Karpas-422 (cell line): ENCODE results near the gene GAL3ST3. TPM values are rescaled to one million over a fixed set of nuclear protein-coding genes. Genes with fewer than 3 reads are reported as not detected.
"Not testable (repeated sequence)": the region's sequence is repeated elsewhere in the genome, so short reads cannot be mapped to it uniquely, and the experiment has no call there.

Source experiments
- DNase-seq: peaks from one replicate; pipeline ENCODE4 v3.0.0-alpha.2; 2015
- H2AFZ ChIP-seq: fragments of 200-600 bp; sonication (generic); 2 replicates; pipeline ENCODE4 v1.6.1; 2014; ENCODE audit warnings: antibody characterized with exemption, low read length, mixed read lengths
- H3K27ac ChIP-seq: fragments of 200-600 bp; sonication (generic); 2 replicates; pipeline ENCODE4 v1.5.1; 2014; ENCODE audit warnings: mild to moderate bottlenecking, low read length, moderate library complexity
- H3K27me3 ChIP-seq: fragments of 200-600 bp; sonication (generic); 2 replicates; pipeline ENCODE4 v1.6.1; 2014; ENCODE audit warnings: low read length, mixed read lengths
- H3K36me3 ChIP-seq: fragments of 200-600 bp; sonication (generic); 2 replicates; pipeline ENCODE4 v1.6.1; 2014; ENCODE audit warnings: low read length, mixed read lengths; ENCODE audit not compliant: insufficient read depth
- H3K4me1 ChIP-seq: fragments of 200-600 bp; sonication (generic); 2 replicates; pipeline ENCODE4 v1.6.1; 2014; ENCODE audit warnings: mild to moderate bottlenecking, low read length, mixed read lengths
- H3K4me2 ChIP-seq: fragments of 200-600 bp; sonication (generic); 2 replicates; pipeline ENCODE4 v1.6.1; 2014; ENCODE audit warnings: low read length, low read depth, mild to moderate bottlenecking; ENCODE audit not compliant: poor library complexity, severe bottlenecking
- H3K4me3 ChIP-seq: fragments of 200-600 bp; sonication (generic); 2 replicates; pipeline ENCODE4 v1.5.1; 2014; ENCODE audit warnings: mild to moderate bottlenecking, antibody characterized with exemption, low read length, mixed read lengths
- H3K79me2 ChIP-seq: fragments of 200-600 bp; sonication (generic); 2 replicates; pipeline ENCODE4 v1.6.1; 2014; ENCODE audit warnings: mild to moderate bottlenecking, low read length, mixed read lengths
- H3K9ac ChIP-seq: fragments of 200-600 bp; sonication (generic); 2 replicates; pipeline ENCODE4 v1.6.0; 2014; ENCODE audit warnings: low read length
- H3K9me2 ChIP-seq: fragments of 200-600 bp; sonication (generic), shearing (Covaris generic); replicated peaks from 2 replicates; pipeline ENCODE4 v1.6.0; 2014; ENCODE audit warnings: mild to moderate bottlenecking, low read length, moderate library complexity; ENCODE audit not compliant: insufficient read depth
- H3K9me3 ChIP-seq: fragments of 300-700, 200-600 bp; sonication (generic); 2 replicates; pipeline ENCODE4 v1.6.1; 2014; ENCODE audit warnings: low read length, mixed read lengths
- H4K20me1 ChIP-seq: fragments of 200-600 bp; sonication (generic); 2 replicates; pipeline ENCODE4 v1.6.1; 2014; ENCODE audit warnings: mild to moderate bottlenecking, antibody characterized with exemption, low read length, low read depth; ENCODE audit not compliant: insufficient read depth
- total RNA-seq: library from RNA; depleted of rRNA; stranded (reverse); fragments of >200 nt; shearing (Covaris generic); gene quantifications from 2 replicates; pipeline ENCODE4 v1.2.3, GENCODE V29; 2014; ENCODE audit warnings: low replicate concordance

The GAL3ST3 gene
- total RNA-seq, 1 experiment from 2014 or later = not detected

GRCh38 chr11:66035653-66036333 is 13.2 kb downstream of the GAL3ST3 start:
- Histone ChIP-seq H4K20me1 (no peaks in the 10 kb centered on the region), H3K9ac (no peak overlapping the region), H3K27ac (no peak overlapping the region)

GRCh38 chr11:66032957-66033735 is 15.8 kb downstream of the GAL3ST3 start:
- no peak for DNase-seq
- no peak overlapping the region for H3K27ac ChIP-seq
- H3K27me3 ChIP-seq = no peaks in the 10 kb centered on the region
- H3K9me3 ChIP-seq = no peaks in the 10 kb centered on the region
- H3K4me3 ChIP-seq = no peak overlapping the region
- H4K20me1 ChIP-seq = no peaks in the 10 kb centered on the region
- no peaks in the 10 kb centered on the region for H3K36me3 ChIP-seq
- no peak overlapping the region for H3K9ac ChIP-seq
- H2AFZ ChIP-seq = no peak overlapping the region
- H3K4me1 ChIP-seq = no peaks in the 10 kb centered on the region
- H3K4me2 ChIP-seq = no peak overlapping the region
- no peaks in the 10 kb centered on the region for H3K9me2 ChIP-seq
- H3K79me2 ChIP-seq = no peaks in the 10 kb centered on the region

More at GRCh38 chr11:66035653-66036333, 13.2 kb downstream of the GAL3ST3 start:
- no peak for DNase-seq
- Histone ChIP-seq H3K4me2 (no peak overlapping the region), H3K4me3 (no peak overlapping the region), H3K4me1 (no peaks in the 10 kb centered on the region), H3K27me3 (no peaks in the 10 kb centered on the region), H3K9me3 (no peaks in the 10 kb centered on the region), H2AFZ (no peak overlapping the region), H3K9me2 (no peaks in the 10 kb centered on the region), H3K36me3 (no peaks in the 10 kb centered on the region), H3K79me2 (no peaks in the 10 kb centered on the region)

GRCh38 chr11:66026017-66026529 is 22.9 kb downstream of the GAL3ST3 start, which contains the start of gene CATSPER1:
Gene CATSPER1, minus strand, starts transcription at chr11:66026479. Its CDS starts 100 bp downstream, at chr11:66026379.
- no peak for DNase-seq
- Histone ChIP-seq H3K4me2 (no peak within 1 kb of the TSS), H3K4me3 (no peak within 1 kb of the TSS), H3K9ac (no peak within 1 kb of the TSS), H4K20me1 (no peaks in the 10 kb centered on the region), H2AFZ (no peak within 1 kb of the TSS), H3K36me3 (no peaks in the 10 kb centered on the region), H3K4me1 (no peaks in the 10 kb centered on the region), H3K79me2 (no peaks in the 10 kb centered on the region), H3K27me3 (no peaks in the 10 kb centered on the region), H3K27ac (no peak within 1 kb of the TSS), H3K9me2 (no peaks in the 10 kb centered on the region), H3K9me3 (no peaks in the 10 kb centered on the region)

- H3K9me2 ChIP-seq, H3K79me2 ChIP-seq, H3K4me1 ChIP-seq, H3K4me2 ChIP-seq, H3K27ac ChIP-seq, H3K36me3 ChIP-seq, H3K27me3 ChIP-seq, H4K20me1 ChIP-seq, H3K9ac ChIP-seq, DNase-seq, H3K9me3 ChIP-seq, H2AFZ ChIP-seq, H3K4me3 ChIP-seq: not testable (repeated sequence)
Observed at GRCh38 chr11:66023186-66023440, 25.8 kb downstream of the GAL3ST3 start.

GRCh38 chr11:66022401-66023185 is 26.4 kb downstream of the GAL3ST3 start:
- Histone ChIP-seq H3K9me3 (no peaks in the 10 kb centered on the region), H3K36me3 (no peaks in the 10 kb centered on the region), H3K9ac (no peak overlapping the region), H3K4me1 (no peaks in the 10 kb centered on the region), H3K4me2 (peak overlapping the region; percentile 13), H3K79me2 (no peaks in the 10 kb centered on the region), H3K9me2 (no peaks in the 10 kb centered on the region), H2AFZ (no peak overlapping the region), H3K4me3 (no peak overlapping the region), H4K20me1 (no peaks in the 10 kb centered on the region), H3K27me3 (no peaks in the 10 kb centered on the region), H3K27ac (no peak overlapping the region)
- DNase-seq = peak; percentile 91

GRCh38 chr11:66020618-66021357 is 28.2 kb downstream of the GAL3ST3 start:
- Histone ChIP-seq H3K9me3 (no peaks in the 10 kb centered on the region), H2AFZ (no peak overlapping the region), H3K27ac (no peak overlapping the region), H3K4me3 (no peak overlapping the region), H3K79me2 (no peaks in the 10 kb centered on the region), H4K20me1 (no peaks in the 10 kb centered on the region), H3K4me2 (no peak overlapping the region), H3K36me3 (no peaks in the 10 kb centered on the region), H3K9me2 (no peaks in the 10 kb centered on the region), H3K9ac (no peak overlapping the region), H3K27me3 (no peaks in the 10 kb centered on the region), H3K4me1 (no peaks in the 10 kb centered on the region)
- DNase-seq = no peak

- H3K27me3 ChIP-seq = no peaks in the 10 kb centered on the region
- H3K4me1 ChIP-seq = no peaks in the 10 kb centered on the region
- DNase-seq = no peak
- H3K9ac ChIP-seq = no peak overlapping the region
- H3K4me3 ChIP-seq = no peak overlapping the region
- H3K27ac ChIP-seq = no peak overlapping the region
- H3K4me2 ChIP-seq = no peak overlapping the region
- H3K36me3 ChIP-seq = no peaks in the 10 kb centered on the region
- H4K20me1 ChIP-seq = no peaks in the 10 kb centered on the region
- no peaks in the 10 kb centered on the region for H3K9me2 ChIP-seq
- no peaks in the 10 kb centered on the region for H3K9me3 ChIP-seq
- no peak overlapping the region for H2AFZ ChIP-seq
- no peaks in the 10 kb centered on the region for H3K79me2 ChIP-seq
Observed at GRCh38 chr11:66020212-66020611, 28.7 kb downstream of the GAL3ST3 start.
